HG03575 (cell line): ENCODE results near the gene PIP.
"Not testable (repeated sequence)": the region's sequence is repeated elsewhere in the genome, so short reads cannot be mapped to it uniquely, and the experiment has no call there.

Experiments
- ATAC-seq: cut with Tn5 transposase; IDR thresholded peaks from one replicate; pipeline ENCODE4 v1.9.1; 2021; ENCODE audit not compliant: unreplicated experiment, insufficient number of reproducible peaks, low FRiP score; ENCODE audit errors: extremely low read depth

Gene PIP

GRCh38 chr7:143171697-143172096, 39.8 kb downstream of the PIP start:
- no peak for ATAC-seq

DNA sequence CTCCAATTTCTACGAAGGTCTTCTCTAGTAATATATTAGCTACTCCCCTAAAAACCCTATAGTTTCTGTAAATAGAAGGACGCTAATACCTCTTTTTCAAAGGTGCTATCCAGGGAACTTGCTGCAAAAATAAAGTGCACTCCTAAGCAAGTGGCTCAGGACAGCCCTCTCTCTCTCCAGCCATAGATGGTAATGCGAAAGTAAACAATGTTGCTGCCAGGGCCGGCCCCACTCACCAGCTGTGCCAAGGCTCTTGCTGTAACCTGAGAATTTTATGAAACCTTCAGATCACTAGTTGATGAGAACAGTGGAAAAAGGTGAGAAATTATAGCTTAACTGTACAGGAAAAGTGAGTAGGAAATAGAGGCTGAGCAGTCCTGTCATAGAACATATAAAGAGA, 40.5 kb downstream of the PIP start:
- no peak for ATAC-seq

GRCh38 chr7:143176128-143176527, 44.3 kb downstream of the PIP start:
- ATAC-seq: no peak

GRCh38 chr7:143177374-143178119, 45.7 kb downstream of the PIP start:
- ATAC-seq: no peak

DNA sequence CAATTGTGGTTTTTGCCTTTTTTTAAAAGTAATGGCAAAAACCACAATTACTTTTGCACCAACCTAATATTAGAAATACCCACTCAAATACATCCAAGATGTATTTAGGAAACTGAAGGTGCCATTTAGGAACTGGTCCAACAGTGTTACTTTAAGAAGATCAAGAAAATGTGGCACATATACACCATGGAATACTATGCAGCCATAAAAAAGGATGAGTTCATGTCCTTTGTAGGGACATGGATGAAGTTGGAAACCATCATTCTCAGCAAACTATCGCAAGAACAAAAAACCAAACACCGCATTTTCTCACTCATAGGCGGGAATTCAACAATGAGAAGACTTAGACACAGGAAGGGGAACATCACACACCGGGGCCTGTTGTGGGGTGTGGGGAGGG, 48.9 kb downstream of the PIP start:
- ATAC-seq: not testable (repeated sequence)

DNA sequence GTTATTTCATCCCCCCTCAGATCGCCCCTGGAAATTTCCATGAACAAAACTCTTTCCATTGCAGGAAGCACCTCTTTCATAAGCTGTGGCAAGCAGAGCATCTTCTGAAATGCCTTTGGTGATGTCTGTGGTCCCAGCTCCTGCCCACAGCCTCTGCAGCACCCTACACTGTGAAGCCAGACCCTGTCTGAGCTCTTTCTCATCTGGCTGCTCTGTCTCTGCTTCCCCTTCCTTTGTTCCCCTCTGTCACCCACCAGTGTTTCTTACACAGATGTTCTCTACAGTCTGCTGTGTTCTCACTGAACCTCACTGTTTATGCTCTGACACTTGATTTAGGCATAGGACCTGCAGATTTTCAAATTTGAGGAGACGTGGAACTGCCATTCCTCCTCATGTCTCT, 49.5 kb downstream of the PIP start:
- ATAC-seq: no peak

- no peak for ATAC-seq
These were observed 51.1 kb downstream of the PIP start, which contains the start of gene TAS2R39 for GRCh38 chr7:143183024-143183423. TSS of gene TAS2R39 (plus strand) at chr7:143183419. CDS start at chr7:143183419, 0 bp downstream.

DNA sequence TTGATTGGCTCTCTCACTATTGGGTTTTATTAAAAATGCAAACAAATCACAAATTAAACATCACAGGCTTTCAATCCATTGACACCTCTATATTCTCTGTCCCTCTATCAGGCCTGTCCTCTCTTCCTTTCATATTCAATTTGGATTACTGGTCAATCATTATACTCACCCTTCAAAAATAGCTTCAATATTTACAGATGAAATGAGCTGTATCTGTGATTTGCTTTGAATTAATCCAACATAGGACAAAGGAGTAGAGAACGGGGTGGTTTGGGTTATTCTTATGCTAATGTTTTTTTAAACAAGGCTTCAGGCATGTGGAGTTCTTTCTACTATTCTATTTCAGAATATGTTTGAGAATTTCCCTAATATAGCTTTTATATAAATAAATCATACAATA, 53.7 kb downstream of the PIP start:
- no peak for ATAC-seq

- ATAC-seq: no peak
These were observed 57.1 kb downstream of the PIP start for GRCh38 chr7:143188994-143189393.
